Upper lobe of left lung (tissue), 6 donors: ENCODE measurements around the gene PAIP1. TPM values are rescaled to one million over a fixed set of nuclear protein-coding genes. Genes with fewer than 3 reads are reported as not detected.
A peak's percentile ranks its signal among the peaks of the same experiment; 100 is the strongest.
"Not testable (repeated sequence)": the region's sequence is repeated elsewhere in the genome, so short reads cannot be mapped to it uniquely, and the experiment has no call there.

Experiments used
- ATAC-seq, 2 donors: fragments of 200-7000 bp; cut with Tn5 transposase; one replicate each; pipeline ENCODE4 v1.9.1; 2022; ENCODE audit warnings: mild to moderate bottlenecking in 2 of 2, moderate library complexity in 2 of 2; ENCODE audit not compliant: low FRiP score in 2 of 2
- DNase-seq, 2 donors: peaks; one replicate each; pipeline ENCODE4 v3.0.0-alpha.2; 2019 to 2020
- H3K27ac ChIP-seq, 4 donors: fragments of 200-600 bp; sonication (generic); one replicate each; pipeline ENCODE4 v1.5.1; 2016 to 2019
- H3K27me3 ChIP-seq, 4 donors: fragments of 200-600 bp; sonication (generic); one replicate each; pipeline ENCODE4 v1.5.1; 2017 to 2019
- H3K36me3 ChIP-seq, 4 donors: fragments of 200-600 bp; sonication (generic); one replicate each; pipeline ENCODE4 v1.5.1; 2016 to 2019
- H3K4me1 ChIP-seq, 4 donors: fragments of 200-600 bp; sonication (generic); one replicate each; pipeline ENCODE4 v1.5.1; 2018 to 2019
- H3K4me3 ChIP-seq, 4 donors: fragments of 200-600 bp; sonication (generic); one replicate each; pipeline ENCODE4 v1.5.1; 2017 to 2019; ENCODE audit warnings: mild to moderate bottlenecking in 2 of 4, moderate library complexity in 1 of 4
- H3K9me3 ChIP-seq, 4 donors: fragments of 200-600 bp; sonication (generic); one replicate each; pipeline ENCODE4 v1.5.1; 2018 to 2019
- CTCF ChIP-seq, 6 experiments: fragments of 450-650 bp in 4 of 6; fragments of 200-600 bp in 2 of 6; sonication (generic) in 2 of 6; IDR thresholded peaks; one replicate each; pipeline ENCODE4 v1.5.1; 2016 to 2019; ENCODE audit warnings: antibody characterized with exemption in 6 of 6
- EP300 ChIP-seq, 4 donors: sonication (generic); formaldehyde crosslinking; IDR thresholded peaks; one replicate each; pipeline ENCODE4 v1.5.1; 2017; ENCODE audit warnings: antibody characterized with exemption in 4 of 4, control low read depth in 2 of 4
- POLR2A ChIP-seq, 4 donors: fragments of 450-650 bp; IDR thresholded peaks; one replicate each; pipeline ENCODE4 v1.5.1; 2016 to 2017; ENCODE audit warnings: antibody characterized with exemption in 4 of 4, mild to moderate bottlenecking in 2 of 4
- POLR2AphosphoS5 ChIP-seq, 2 donors: sonication (generic); formaldehyde crosslinking; IDR thresholded peaks; one replicate each; pipeline ENCODE4 v1.5.1; 2017; ENCODE audit warnings: antibody characterized with exemption in 2 of 2
- WGBS, 2 donors: methylation state at CpG; one replicate each; pipeline ENCODE4 v1.1.5; 2017 to 2018; 5-methylcytosine and 5-hydroxymethylcytosine counted together
- total RNA-seq, 6 donors: library from RNA; depleted of rRNA in 4 of 6; stranded (reverse); fragments of >200 nt in 4 of 6; gene quantifications; one replicate each; pipeline versions ENCODE4 v1.1.0 to v1.2.1, GENCODE V29; 2016 to 2021
- donor health status: DM: no; HTN: no; CAD: no; lungs with moderate emphysema.
- donor health status: DM: no; HTN: yes; CAD: no; lungs with severe emphysema.

The PAIP1 gene
- total RNA-seq, 6 donors from 2014 or later: 44.9 to 81.0 (median 67.2) TPM

- Histone ChIP-seq H3K4me3 (peak overlapping the region; percentile 72 to 86 (median 80)), H3K27me3 (no peaks in the 10 kb centered on the region), H3K9me3 (no peaks in the 10 kb centered on the region), H3K36me3 (peaks cover 0 to 13% (median 5%) of the 10 kb centered on the region in 4 donors), H3K4me1 (peaks cover 31 to 46% (median 39%) of the 10 kb centered on the region in 4 donors), H3K27ac (peak overlapping the region; percentile 89 to 97 (median 96))
- DNase-seq (peak; percentile 71 to 91), ATAC-seq (peak; percentile 60 to 71)
- WGBS, 2 donors: 0 to 1% methylated on average over 10 to 32 of the region's 44 CpGs
- TF ChIP-seq POLR2AphosphoS5 (IDR thresholded peaks at IDR 0.05) (peak; percentile 37 to 60), POLR2A (IDR thresholded peaks at IDR 0.05) (no peak), CTCF (IDR thresholded peaks at IDR 0.05) (no peak), EP300 (IDR thresholded peaks at IDR 0.05) (no peak)
Observed at GRCh38 chr5:43555895-43556606, 826 bp downstream of the PAIP1 start.

GRCh38 chr5:43554497-43554896 lies 2.4 kb downstream of the PAIP1 start:
- H3K27me3 ChIP-seq: no peaks in the 10 kb centered on the region
- no peak overlapping the region for H3K4me3 ChIP-seq
- H3K36me3 ChIP-seq: peaks cover 0 to 21% (median 5%) of the 10 kb centered on the region in 4 donors
- TF ChIP-seq CTCF (IDR thresholded peaks at IDR 0.05) (no peak), EP300 (IDR thresholded peaks at IDR 0.05) (no peak), POLR2A (IDR thresholded peaks at IDR 0.05) (no peak), POLR2AphosphoS5 (IDR thresholded peaks at IDR 0.05) (no peak)
- peaks cover 31 to 46% (median 39%) of the 10 kb centered on the region in 4 donors for H3K4me1 ChIP-seq
- no peaks in the 10 kb centered on the region for H3K9me3 ChIP-seq
- WGBS, 2 donors: 85 to 100% methylated on average over 1 of the region's 1 CpG
- peak overlapping the region in 1 of 4 donors; percentile 16 for H3K27ac ChIP-seq
- ATAC-seq: no peak
- DNase-seq: no peak

GRCh38 chr5:43553381-43553780 lies 3.5 kb downstream of the PAIP1 start:
- H3K27me3 ChIP-seq: no peaks in the 10 kb centered on the region
- H3K4me1 ChIP-seq: peaks cover 31 to 46% (median 39%) of the 10 kb centered on the region in 4 donors
- no peak overlapping the region for H3K4me3 ChIP-seq
- no peak for DNase-seq
- H3K27ac ChIP-seq: no peak overlapping the region
- H3K9me3 ChIP-seq: no peaks in the 10 kb centered on the region
- ATAC-seq: no peak
- TF ChIP-seq CTCF (IDR thresholded peaks at IDR 0.05) (no peak), POLR2A (IDR thresholded peaks at IDR 0.05) (no peak), EP300 (IDR thresholded peaks at IDR 0.05) (no peak), POLR2AphosphoS5 (IDR thresholded peaks at IDR 0.05) (no peak)
- 60 to 69% methylated on average over 2 of the region's 2 CpGs for WGBS, 2 donors
- peaks cover 0 to 25% (median 8%) of the 10 kb centered on the region in 4 donors for H3K36me3 ChIP-seq

GRCh38 chr5:43551731-43552130 lies 5.1 kb downstream of the PAIP1 start:
- no peak for TF ChIP-seq CTCF (IDR thresholded peaks at IDR 0.05)
- TF ChIP-seq EP300 (IDR thresholded peaks at IDR 0.05): no peak
- no peak for TF ChIP-seq POLR2AphosphoS5 (IDR thresholded peaks at IDR 0.05)
- no peak for TF ChIP-seq POLR2A (IDR thresholded peaks at IDR 0.05)
- 57 to 75% methylated on average over 2 of the region's 2 CpGs for WGBS, 2 donors
- H3K4me3 ChIP-seq: no peak overlapping the region
- H3K27ac ChIP-seq: no peak overlapping the region
- DNase-seq: no peak
- H3K4me1 ChIP-seq: peaks cover 24 to 38% (median 34%) of the 10 kb centered on the region in 4 donors
- no peaks in the 10 kb centered on the region for H3K27me3 ChIP-seq
- no peaks in the 10 kb centered on the region for H3K9me3 ChIP-seq
- H3K36me3 ChIP-seq: peaks cover 0 to 39% (median 16%) of the 10 kb centered on the region in 4 donors
- no peak for ATAC-seq

GRCh38 chr5:43549272-43549671 lies 7.6 kb downstream of the PAIP1 start:
- H3K36me3 ChIP-seq: peaks cover 10 to 63% (median 35%) of the 10 kb centered on the region in 4 donors
- not testable (repeated sequence) for ATAC-seq

More at GRCh38 chr5:43549272-43549671, 7.6 kb downstream of the PAIP1 start:
- H3K4me3 ChIP-seq, H3K27me3 ChIP-seq, H3K9me3 ChIP-seq, DNase-seq, H3K27ac ChIP-seq: not testable (repeated sequence)
- WGBS, 2 donors: 83 to 96% methylated on average over 8 of the region's 8 CpGs
- peaks cover 9 to 20% (median 18%) of the 10 kb centered on the region in 4 donors for H3K4me1 ChIP-seq
